Stimulated activated CD8-positive, alpha-beta memory T cell treated with anti-CD3 and anti-CD28 coated beads, Interleukin-7, amount 100 ng/mL, for 4 hours (primary cell): ENCODE data around the gene TNFRSF8.

Source experiments
- DNase-seq, 2 donors: peaks; one replicate each; pipeline ENCODE4 v3.0.0-alpha.2; 2020; ENCODE audit warnings: low read depth in 2 of 2

Gene TNFRSF8

DNA sequence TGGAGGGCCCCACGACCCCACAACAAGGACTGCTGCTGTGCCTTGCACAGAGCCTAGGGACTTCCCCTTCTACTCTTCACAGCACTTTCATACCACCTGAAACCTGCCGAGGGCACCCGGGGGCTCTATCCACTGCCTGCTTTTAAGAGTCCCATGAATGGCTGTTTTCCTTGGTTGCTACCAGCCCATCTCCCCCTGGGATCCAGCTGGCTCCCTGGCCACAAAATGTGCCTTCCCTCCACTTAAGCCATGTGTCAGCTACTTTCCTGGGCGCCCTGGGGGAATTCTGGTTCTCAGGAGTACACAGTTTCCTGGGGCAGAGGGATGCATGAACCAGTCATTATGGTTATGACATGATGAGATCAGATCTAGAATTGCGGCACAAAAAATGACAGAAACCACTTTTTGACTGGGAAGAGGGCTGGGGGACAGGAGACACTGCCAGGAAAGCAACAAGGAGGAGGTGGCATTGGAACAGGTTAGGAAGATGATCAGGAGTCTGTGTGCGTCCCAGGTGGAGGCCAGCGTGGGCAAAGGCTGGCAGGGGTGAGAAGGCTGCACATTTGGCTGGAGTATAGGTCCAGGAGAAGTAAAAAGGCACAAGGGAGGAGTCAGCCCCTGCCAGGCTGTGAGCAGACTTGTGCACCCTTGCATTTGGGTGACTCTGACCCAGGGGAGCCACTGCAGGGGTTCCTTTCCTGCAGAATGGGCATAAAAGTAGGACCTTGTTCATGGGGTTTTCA lies 3.2 kb upstream of the TNFRSF8 start:
- DNase-seq = no peak

DNA sequence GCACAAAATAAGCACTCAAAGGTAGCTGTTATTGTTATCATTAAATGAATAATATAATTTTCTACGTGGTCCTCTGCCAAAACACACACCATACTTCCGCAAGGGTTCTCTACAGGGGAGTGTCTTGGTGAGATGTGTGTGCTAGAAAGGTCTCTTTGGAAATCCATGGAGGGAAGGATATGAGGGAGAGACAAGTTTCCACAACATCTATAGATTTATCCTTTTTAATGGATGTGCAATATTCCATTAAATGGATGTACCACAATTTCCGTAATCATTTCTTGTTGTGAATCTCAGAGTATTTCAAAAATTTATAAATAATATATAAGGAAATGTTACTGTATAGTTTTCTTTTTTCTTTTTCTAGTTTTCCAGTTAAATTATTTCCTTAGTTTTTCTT lies 2.6 kb upstream of the TNFRSF8 start:
- DNase-seq = no peak

DNA sequence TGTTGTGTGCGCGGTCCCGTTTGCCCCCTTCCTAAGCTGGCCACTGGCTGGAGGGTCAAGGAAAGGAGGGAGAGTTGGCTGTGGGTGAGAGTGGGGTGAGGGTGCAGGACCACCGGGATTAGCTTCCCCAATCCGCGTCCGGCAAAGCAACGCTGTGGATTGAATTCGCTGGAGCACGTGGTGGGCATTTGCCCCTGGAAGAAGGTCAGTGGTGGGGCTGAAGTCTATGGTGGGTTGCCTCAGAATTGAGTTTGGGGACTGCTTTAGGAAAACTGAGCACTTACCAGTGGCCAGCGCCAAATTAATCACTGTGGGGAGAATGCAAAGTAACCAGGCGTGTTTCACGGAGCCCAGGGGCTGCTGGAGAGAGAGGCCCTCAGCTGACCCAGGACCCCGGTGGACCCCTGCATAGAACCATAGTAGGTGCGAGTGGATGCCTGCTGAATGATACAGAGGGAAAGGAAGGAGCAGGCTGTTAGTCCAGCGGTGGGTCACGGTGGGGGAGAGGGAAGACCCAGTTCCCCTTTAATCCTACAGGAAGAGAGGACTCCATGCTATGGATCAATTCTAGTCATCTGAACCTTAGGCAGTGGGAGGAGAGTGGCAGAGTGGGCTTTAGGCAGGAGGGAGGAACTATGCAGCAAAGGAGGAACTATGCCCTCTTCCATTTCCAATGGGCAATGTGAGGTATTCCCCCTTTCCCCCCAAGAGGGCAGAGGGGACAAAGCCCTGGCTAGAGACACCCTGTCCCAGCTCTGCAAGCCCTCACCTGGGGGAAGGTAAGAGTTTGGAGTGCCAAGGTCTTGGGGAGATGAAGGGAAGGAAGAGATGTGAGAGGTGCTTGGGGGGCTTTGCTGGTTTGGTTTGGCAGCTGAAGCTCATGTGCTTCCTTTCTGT lies 1.2 kb downstream of the TNFRSF8 start:
- DNase-seq = no peak

DNA sequence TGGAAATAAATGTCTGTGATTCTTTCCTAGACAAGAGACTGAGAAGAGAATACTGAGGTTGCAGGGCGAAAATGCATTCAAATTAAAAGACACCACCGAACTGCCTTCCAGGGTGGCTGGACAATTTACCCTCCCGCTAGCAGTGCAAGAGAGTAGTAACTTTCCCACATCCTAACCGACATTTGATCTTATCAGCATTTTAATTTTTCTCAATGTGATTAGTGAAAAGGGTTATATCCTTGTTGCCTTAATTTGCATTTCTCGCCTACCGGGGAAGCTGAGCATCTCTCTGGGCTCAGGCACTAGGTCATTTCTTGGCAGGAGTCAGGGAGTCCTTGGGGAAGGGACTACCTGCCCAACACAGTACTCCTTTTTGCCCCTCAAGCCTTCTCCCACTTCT lies 2.8 kb downstream of the TNFRSF8 start:
- DNase-seq = no peak

DNA sequence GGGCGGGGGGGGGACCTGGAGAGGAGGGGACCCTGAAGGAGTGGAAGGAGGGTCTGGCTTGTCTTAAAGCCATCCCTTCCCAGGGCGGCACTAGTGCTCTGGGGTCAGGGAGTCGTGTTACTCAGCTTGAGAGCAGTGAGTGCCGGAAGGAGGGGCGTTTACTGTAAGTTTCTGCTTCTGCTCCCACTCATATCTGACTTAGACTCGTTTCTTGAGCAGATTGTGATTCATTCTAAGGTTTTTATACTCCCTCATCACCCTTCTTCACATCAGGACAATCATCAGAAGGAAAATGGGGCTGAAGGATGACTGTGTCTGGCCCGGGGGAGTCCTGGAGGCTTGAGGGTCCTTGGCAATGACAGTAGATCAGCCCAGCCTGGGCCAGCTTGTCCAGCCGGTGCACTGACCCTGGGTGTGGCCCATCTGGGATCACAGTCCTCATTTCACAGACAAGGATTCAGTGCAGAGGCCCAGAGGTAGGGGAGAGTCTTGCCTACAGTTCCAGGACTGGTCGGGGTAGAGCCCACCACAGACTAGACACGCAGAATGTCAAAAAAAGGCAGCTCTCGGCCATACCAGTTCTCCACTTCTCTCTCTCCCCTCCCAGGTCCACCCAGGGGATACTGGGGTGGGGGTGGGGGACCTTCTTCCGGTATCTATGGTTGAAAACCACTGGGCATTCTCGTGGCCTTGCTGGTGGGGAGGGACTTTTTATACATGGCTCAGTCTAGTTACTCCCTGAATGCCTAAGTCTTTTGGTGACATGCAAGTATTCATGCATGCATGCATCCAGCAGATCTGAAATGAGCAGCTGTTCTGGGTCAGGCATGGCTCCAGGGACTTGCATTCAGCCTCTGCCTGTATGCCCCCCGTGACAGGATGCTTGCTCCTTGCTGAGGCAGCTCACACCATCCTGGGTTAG lies 5.1 kb downstream of the TNFRSF8 start:
- no peak for DNase-seq

DNA sequence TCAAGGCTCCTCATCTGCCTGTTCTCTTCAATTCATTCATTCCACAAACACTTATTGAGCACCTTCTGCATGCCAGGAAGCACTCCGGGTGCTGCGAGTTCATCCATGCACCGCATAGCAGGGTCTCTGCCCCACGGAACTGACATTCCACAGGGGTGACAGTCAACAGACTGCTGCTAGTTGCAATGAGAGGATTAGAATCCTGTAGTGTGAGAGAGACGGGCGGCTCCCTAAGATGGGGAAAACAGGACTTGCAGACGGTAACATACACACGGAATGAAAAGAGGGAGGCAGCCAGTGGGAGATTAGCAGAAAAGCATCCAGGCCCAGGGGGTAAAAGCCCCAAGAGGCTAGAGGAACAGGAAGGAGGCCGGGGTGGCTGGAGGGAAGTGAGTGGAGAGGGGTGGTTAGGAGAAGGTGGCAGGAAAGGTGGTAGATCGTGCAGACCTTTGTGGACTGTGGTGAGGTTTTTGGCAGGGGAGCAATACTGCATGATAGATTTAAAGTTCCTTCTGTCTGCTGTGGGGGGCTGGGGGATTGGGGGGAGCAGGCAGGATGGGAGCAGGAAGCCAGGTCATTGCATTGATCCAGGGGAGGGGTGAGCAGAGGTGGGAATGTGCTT lies 6.6 kb downstream of the TNFRSF8 start:
- DNase-seq = no peak

DNA sequence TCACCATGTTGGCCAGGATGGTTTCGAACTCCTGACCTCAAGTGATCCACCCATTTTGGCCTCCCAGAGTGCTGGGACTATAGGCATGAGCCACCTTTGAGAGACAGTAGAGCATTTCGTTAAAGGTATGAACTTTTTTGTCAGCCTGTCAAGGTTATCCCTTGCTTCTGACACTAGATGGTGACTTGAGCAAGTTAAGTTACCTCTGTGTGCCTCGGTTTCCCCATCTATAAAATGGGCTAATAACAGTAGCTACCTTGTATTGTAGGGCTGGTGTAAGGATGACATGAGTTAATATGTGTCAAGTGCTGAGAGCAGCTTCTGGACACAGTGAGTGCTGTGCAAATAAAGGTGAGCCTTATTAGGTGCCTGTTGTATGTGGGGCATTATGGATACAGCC lies 8.8 kb downstream of the TNFRSF8 start:
- no peak for DNase-seq

DNA sequence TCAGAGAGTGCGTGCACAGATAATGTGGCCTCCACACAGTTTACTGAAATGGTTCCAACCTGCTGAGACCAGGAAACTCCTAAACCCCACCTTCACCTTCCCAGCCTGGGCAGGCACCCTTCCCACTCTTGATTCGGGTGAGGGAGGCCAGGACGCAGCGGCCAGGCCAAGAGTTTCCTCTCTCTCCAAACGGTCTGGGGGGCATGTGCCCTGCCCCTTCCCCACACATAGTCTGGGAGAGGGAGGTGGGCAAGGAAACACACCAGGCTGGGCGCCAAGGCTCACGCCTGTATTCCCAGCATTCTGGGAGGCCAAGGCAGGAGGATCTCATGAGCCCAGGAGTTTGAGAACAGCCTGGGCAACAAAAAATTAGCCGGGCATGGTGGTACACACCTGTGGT lies 9.6 kb downstream of the TNFRSF8 start:
- DNase-seq = no peak

DNA sequence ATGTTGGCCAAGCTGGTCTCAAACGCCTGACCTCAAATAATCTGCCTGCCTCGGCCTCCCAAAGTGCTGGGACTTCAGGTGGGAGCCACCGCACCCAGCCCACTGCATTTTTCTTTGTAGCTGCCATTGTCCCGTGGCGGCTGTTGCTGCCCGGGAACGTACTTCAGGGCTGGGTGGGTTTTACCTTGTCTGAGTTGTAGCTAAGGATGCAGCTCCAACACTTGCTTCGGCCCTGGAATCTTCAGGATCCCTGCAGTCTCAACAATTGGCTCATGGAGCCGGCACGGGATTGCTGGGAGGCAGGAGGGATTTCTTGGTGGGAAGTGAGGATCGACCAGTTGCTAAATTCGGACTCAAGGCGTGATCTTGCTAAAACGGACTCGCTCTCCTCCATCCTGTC lies 10.7 kb downstream of the TNFRSF8 start:
- no peak for DNase-seq

DNA sequence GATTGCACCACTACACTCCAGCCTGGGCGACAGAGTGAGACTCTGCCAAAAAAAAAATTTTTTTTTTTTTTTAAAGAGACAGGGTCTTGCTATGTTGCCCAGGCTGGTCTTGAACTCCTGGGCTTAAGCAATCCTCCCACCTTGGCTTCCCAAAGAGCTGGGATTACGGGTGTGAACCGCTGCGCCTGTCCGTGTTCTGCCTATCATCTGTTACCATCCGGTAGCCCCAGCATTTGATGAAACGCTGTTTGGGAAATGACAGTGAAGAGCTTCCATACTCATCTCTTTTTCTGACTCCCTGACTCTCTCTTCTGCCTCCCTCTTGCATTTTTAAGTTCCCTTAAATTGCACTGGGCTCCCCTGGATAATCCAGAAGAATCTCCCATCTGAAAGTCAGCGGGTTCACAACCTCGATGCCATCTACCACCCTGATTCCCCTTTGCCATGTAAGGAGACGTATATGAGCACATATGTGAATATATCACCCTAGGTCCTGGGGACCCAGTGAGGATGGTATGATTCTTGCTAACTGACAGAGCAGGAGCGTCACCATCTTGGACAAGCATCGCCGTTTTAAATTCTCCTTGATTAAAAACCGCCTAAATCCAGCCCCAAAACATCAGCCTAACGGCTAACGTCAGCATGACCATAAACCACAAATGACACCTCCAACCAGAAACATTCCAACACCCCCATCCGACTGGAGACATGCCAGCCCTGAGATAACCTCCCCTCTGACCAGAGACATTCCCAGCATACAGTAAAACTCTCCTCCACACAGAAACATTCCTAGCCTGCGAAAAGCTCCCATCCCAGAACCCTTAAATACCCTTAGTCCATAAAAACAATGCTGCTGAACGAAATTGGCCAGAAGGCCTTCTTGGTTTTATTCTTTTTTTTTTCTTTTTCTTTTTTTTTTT lies 12.4 kb downstream of the TNFRSF8 start:
- no peak for DNase-seq

DNA sequence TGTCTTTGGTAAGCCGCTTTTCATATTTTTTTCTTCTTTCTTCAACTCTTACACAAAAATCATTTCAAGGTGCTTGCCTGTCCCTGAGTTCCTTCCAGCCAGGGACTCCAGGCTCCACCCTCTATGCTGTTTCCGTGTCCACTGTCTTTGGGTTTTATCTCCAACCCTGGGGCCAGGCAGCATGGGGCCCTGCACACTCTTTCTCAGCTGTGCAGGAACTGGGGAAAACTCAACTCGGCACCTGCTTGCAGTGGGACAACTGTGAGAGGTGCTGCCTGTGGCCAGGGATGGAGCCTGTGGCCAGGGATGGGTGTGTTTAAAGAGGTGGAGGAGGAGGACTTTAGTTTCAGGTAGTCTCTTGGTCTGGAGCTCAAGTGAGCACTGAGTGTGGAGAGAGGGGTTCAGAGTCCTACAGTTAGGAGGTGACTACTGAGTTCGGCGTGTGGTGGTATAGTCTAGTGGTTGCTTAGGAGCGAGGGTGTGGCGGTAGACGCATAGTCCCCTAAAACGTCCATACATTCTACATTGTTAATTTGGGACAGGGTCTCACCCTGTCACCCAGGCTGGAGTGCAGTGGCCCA lies 13.4 kb downstream of the TNFRSF8 start:
- no peak for DNase-seq

DNA sequence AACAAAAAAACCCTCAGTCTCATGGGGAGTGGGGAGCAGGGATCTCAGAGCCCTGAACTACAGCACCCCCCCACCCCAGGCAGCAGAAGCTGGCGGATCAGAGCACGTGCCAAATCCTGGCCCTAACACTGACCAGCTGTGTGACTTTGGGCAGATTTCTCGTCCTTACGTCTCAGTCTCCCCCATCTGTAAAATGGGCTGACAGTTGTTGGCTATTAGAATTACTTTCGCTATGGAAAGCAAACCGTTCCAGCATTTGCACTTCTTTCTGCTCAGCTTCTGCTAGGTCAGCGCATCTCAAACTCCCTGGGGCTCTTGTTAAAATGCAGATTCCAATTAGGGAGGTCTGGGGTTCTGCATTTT lies 15.5 kb downstream of the TNFRSF8 start:
- DNase-seq = no peak

DNA sequence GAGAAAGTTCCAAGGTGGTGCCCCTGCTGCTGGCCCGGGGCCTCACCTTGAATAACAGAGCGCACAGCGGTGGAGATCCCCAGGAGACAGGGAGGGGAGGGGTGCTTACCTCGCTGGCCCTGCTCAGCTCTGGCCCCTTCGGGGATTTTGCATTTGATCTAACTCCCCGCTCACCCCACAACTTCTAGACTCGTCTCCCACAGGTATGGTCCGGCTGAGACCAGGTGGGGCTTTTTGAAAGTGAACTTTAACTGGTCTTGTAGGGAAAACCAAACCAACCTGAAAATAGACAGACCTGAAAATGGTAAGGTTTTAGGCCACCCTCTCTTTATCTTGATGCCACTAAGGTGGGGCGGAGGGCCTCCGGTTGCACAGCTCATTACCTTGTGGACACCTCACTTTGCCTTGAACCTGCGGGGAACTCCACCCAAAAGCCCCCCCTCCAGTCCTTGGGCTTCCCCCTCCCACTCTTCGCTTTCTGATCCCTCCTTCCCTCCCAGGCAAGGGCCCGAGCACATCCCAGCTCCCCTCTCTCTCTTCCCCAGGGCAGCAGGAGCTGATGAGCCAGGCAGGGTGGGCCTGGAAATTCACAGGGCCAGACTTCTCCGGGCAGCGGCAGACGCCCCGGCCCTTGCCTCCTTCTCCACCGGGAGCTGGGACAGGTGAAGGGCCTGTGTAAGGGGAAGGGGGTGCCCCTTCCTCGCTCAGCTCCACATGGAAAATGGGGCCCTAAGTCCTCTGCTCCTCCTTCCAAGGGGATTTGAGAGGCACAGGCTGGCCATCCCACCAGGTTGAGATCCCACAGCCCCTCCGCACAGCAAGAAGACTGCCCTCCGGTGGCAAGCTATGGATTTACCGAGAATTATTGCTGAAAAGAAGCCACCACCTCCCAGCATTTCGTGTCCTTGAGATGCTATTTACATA lies 16.1 kb downstream of the TNFRSF8 start:
- no peak for DNase-seq

DNA sequence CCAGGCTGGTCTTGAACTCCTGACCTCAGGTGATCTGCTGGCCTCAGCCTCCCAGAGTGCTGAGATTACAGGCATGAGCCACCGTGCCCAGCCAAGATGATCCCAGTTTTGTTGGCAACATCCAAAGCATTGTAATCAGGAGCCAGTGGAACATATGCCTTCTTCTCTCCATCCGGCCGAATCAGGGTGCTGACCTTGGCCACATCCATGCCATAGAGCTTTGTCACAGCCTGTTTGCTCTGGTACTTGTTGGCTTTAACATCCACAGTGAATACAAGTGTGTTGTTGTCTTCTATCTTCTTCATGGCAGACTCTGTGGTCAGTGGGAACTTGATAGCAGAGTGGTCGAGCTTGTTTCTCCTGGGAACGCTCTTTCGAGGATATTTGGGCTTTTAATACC lies 17.1 kb downstream of the TNFRSF8 start:
- DNase-seq = no peak

DNA sequence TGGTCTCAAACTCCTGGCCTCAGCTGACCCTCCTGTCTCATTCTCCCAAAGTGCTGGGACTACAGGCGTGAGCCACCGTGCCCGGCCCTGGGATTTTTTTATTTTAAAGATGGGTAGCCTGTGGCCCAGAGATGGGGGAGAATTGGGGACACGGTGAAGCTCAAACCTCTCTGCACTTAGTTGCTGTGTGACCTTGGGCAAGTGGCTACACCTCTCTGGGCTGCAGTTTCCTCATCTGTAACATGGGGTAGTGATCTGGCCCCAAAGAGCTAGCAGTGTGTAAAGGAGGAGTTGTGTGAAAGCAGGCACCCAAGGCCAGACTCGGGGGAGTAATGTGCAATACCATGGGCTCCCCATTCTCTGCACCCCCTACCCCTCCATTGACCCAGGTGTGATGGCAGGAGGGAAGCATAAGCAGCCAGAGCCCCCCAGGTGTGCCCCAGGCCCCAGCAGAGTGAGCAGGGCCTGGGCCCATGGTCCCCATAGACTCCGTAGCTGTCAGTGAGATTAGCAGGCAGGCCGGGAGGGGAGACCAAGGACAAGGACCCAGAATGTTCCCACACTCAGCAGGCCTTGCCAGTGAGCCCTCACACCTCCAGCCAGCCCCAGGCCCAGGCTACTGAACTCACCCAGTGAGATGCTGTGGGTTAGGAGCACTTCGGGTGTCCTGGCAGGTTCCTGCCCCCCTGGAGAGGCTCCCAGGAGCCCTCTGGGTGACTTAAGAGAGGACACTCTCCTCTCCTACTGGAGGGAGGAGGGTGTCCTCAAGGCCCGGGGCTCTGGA lies 17.9 kb downstream of the TNFRSF8 start:
- no peak for DNase-seq

DNA sequence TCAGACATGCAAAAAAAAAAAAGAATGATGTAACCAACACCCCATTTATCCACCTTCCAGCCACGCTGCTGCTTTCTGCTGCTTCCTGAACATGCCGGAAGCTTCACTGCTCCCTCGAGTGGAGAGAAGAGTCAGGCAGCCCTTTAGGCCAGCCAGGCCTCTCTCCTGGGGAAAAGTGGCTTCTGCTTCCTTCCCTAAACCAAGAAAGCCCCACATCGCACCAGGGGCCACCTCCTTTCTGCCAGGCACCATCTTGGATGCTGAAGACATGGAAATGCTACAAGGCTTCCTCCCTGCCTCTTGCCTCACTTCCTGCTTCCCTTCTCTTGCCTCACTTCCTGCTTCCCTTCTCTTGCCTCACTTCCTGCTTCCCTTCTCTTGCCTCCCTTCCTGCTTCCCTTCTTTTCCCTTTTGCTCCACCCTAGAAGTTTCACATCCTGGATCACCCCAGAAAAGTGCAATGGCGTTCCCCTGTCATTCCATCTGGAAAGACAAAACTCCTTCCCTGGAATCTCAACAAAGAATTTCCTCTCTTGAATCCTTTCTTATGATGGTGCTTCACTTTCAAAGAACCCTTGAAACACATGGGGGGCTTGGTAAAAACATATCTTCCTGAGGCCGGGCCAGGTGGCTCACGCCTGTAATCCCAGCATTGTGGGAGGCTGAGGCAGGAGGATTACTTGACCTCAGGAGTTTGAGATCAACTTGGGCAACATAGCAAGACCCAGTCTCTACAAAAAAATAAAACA lies 18.7 kb downstream of the TNFRSF8 start:
- no peak for DNase-seq

DNA sequence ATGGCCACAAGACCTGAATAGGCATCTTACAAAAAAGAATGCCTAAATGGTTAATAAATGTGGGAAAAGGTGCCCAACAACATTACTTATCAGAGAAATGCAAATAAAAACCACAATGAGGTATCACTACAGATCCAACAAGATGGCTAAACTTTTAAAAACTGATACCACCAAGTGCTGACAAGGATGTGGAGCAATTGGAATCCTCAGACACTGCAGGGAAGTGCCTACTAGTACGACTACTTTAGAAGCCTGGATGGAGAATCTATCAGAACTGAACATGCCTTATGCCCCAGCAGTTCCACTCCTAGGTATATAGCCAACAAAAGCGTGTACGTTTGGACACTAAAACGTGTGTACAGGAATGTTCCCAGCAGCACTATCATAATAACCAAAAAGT lies 19.9 kb downstream of the TNFRSF8 start:
- DNase-seq = no peak

DNA sequence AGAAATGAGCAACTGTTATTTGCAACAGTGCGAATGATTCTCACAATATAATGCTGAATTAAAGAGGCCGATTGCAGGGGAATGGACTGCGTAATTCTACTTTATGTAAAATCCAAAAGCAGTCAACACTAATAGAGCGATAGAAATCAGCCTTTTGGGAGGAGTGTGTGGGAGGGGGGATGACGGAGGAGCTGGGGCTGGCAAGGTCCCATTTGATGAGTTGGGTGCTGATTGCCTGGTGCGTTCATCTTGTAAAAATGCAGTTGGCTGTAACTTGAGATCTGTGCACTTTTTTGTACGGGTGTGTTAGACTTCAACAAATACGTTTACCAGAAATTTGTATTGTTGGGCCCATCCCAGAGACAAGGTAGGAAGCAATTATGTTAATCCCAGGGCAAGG lies 20.7 kb downstream of the TNFRSF8 start:
- DNase-seq = no peak
